Measurements from ENCODE around the gene ATP6V0D1. TPM values are rescaled to one million over a fixed set of nuclear protein-coding genes. Genes with fewer than 3 reads are reported as not detected.

The ATP6V0D1 gene
- total and polyA plus RNA-seq, 2 of the 4 experiments (the other 2 are of a cell fraction): 112 to 124 TPM

DNA sequence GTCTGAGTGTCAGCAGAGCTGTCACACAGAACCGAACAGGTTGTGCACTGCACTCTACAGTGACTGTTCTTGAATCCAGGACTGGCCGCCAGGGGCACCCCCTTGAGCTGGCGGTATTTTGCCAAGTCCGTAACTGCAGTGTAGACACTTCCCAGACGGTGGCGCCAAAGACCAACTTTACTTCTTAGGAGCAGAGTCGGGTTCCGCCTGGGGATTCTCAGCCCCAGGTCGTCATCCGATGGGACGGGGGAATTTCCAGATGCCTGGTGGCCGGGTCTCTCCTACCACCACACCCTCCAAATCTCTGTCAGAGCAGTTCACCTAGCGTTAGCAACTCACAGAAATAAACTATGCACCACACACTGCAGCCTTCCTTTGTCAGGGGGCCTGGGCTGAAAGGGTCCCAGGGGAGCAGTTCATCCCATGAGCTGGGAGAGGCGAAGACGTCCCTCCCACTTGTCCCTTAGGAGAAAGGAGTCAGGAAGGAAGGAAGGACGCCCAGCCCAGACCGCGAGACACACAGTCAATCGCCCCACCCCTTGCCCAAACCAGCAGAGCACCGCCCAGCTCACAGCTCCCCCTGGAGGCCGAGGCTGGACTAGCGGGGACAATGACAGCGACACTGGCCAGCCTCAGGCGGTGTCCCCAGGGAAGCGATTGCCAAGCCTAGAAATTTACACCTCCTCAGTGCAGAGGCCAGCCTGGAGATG, 40.3 kb upstream of the ATP6V0D1 start (continued):
- TF ChIP-seq, protein P1, sequence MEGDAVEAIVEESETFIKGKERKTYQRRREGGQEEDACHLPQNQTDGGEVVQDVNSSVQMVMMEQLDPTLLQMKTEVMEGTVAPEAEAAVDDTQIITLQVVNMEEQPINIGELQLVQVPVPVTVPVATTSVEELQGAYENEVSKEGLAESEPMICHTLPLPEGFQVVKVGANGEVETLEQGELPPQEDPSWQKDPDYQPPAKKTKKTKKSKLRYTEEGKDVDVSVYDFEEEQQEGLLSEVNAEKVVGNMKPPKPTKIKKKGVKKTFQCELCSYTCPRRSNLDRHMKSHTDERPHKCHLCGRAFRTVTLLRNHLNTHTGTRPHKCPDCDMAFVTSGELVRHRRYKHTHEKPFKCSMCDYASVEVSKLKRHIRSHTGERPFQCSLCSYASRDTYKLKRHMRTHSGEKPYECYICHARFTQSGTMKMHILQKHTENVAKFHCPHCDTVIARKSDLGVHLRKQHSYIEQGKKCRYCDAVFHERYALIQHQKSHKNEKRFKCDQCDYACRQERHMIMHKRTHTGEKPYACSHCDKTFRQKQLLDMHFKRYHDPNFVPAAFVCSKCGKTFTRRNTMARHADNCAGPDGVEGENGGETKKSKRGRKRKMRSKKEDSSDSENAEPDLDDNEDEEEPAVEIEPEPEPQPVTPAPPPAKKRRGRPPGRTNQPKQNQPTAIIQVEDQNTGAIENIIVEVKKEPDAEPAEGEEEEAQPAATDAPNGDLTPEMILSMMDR (conservative IDR thresholded peaks at IDR 0.05; ENCODE audit: low read depth, low read length): peak; percentile 100
- TF ChIP-seq RCOR1 (IDR thresholded peaks at IDR 0.05; ENCODE audit: insufficient replicate concordance, low read length) (no peak), RAD21 (IDR thresholded peaks at IDR 0.05; ENCODE audit: low read length) (peak; percentile 94)

DNA sequence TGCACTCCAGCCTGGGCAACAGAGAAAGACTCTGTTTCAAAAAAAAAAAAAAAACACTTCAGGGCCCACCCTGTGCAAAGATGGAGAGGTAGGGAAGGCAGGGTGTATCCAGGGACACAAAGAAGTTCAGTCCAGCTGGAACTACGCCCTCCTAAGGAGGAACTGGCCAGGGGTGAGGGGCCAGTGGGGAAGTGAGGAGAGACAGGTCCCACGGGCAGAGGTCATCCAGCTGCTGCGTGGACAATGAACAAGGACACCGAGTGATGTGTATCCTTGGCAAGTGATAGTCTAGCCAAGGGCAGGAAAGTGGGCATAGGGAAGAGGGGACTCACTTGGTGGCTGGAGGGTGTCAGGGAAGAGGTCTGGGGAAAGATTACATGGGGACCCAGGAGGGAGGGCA, 38.3 kb upstream of the ATP6V0D1 start:
- in situ Hi-C loops (cut with MboI; ENCODE audit: low sequenced_read_pairs): no loop called here
- POLR2A ChIA-PET (ENCODE audit: unreplicated experiment): no interaction called here
- BruUV-seq (replicated peaks): no TSS peak
- H3K9ac ChIP-seq (ENCODE audit: low read depth, low read length): no peak overlapping the region
- intact Hi-C loops (cut with micrococcal nuclease): no loop called here
- H3K36me3 ChIP-seq (ENCODE audit: control insufficient read depth, insufficient read depth, low read length): no peaks in the 10 kb centered on the region
- no peak overlapping the region for H3K56ac ChIP-seq (ENCODE audit: extremely low read depth, insufficient read depth, low read length)
- 60% methylated on average over 4 of the region's 4 CpGs; no CpG with 5 or more reads in 1 of the 2 experiments for WGBS, 2 experiments (ENCODE audit: extremely low coverage in 2 of 2, insufficient read length in 1 of 2)
- H4K5ac ChIP-seq (ENCODE audit: low read depth, low read length): no peak overlapping the region
- no peaks in the 10 kb centered on the region for H3K9me3 ChIP-seq (ENCODE audit: control insufficient read depth, insufficient read depth, low read length)
- no peak overlapping the region for H2BK20ac ChIP-seq (ENCODE audit: low read depth, low read length)
- DNase-seq (no peak), ATAC-seq (ENCODE audit: low read depth) (no peak)
- H2BK15ac ChIP-seq (ENCODE audit: low read depth, low read length): no peak overlapping the region
- H3K14ac ChIP-seq (replicated peaks; ENCODE audit: low read depth, low read length): no peak overlapping the region
- H3K4me3 ChIP-seq (ENCODE audit: insufficient read depth, low read depth, low read length): no peak overlapping the region
- no peak overlapping the region for H3K27ac ChIP-seq (ENCODE audit: insufficient read depth, low read length)
- peaks cover 4% of the 10 kb centered on the region; the same call in 1 of the 2 replicates for H3K9me1 ChIP-seq (ENCODE audit: insufficient read depth, low read length)
- H3K4me1 ChIP-seq (ENCODE audit: control insufficient read depth, insufficient read depth, low read length): peaks cover 6% of the 10 kb centered on the region
- TF ChIP-seq FOS (IDR thresholded peaks at IDR 0.05; ENCODE audit: low read depth, low read length): no peak
- TF ChIP-seq, protein P2, sequence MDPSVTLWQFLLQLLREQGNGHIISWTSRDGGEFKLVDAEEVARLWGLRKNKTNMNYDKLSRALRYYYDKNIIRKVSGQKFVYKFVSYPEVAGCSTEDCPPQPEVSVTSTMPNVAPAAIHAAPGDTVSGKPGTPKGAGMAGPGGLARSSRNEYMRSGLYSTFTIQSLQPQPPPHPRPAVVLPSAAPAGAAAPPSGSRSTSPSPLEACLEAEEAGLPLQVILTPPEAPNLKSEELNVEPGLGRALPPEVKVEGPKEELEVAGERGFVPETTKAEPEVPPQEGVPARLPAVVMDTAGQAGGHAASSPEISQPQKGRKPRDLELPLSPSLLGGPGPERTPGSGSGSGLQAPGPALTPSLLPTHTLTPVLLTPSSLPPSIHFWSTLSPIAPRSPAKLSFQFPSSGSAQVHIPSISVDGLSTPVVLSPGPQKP (IDR thresholded peaks at IDR 0.05; ENCODE audit: borderline replicate concordance, low read depth, low read length): no peak
- TF ChIP-seq MAZ (IDR thresholded peaks at IDR 0.05; ENCODE audit: borderline replicate concordance, low read depth, low read length): no peak
- no peak for TF ChIP-seq CEBPB (IDR thresholded peaks at IDR 0.05; ENCODE audit: low read depth, low read length)
- H4K20me1 ChIP-seq (ENCODE audit: insufficient read depth, low read length): peaks cover 3% of the 10 kb centered on the region; the same call in 1 of the 2 replicates
- no peak overlapping the region for H2BK5ac ChIP-seq (ENCODE audit: low read depth, low read length, poor library complexity, severe bottlenecking)
- no peak overlapping the region; the same call in 1 of the 2 replicates for H3K4ac ChIP-seq (ENCODE audit: low read depth, low read length)
- H3K27me3 ChIP-seq (ENCODE audit: control insufficient read depth, insufficient read depth, low read length): no peaks in the 10 kb centered on the region
- no peak overlapping the region for H4K91ac ChIP-seq (ENCODE audit: insufficient read depth, low read depth, low read length)
- no peak overlapping the region for H3K4me2 ChIP-seq (ENCODE audit: low read depth, low read length)
- no peak overlapping the region for H3K23ac ChIP-seq (ENCODE audit: low read depth, low read length)
- H2AK5ac ChIP-seq (ENCODE audit: low read depth, low read length): no peak overlapping the region
- dilution Hi-C loops (cut with HindIII; ENCODE audit: low sequenced_read_pairs, unreplicated experiment): no loop called here
- no peak overlapping the region for H4K8ac ChIP-seq (ENCODE audit: low read depth in 2 of 2, low read length in 2 of 2)
- no peak overlapping the region for H3K18ac ChIP-seq (ENCODE audit: low read depth, low read length)
- H3K79me1 ChIP-seq (ENCODE audit: low read depth in 1 of 2, low read length in 2 of 2): no peaks in the 10 kb centered on the region
- no peak overlapping the region for H2AFZ ChIP-seq (replicated peaks; ENCODE audit: low read length, poor library complexity)
- no peak overlapping the region for H2BK120ac ChIP-seq (ENCODE audit: low read depth, low read length)
- H2AK9ac ChIP-seq (replicated peaks; ENCODE audit: low read depth, low read length, poor library complexity): no peak overlapping the region
- CTCF ChIA-PET: no interaction called here
